Activated B cell treated with CpG ODN at 0.5 μM for 24 hours (primary cell): ENCODE results near the gene NANP. TPM values are rescaled to one million over a fixed set of nuclear protein-coding genes. Genes with fewer than 3 reads are reported as not detected.
A peak's percentile ranks its signal among the peaks of the same experiment; 100 is the strongest.
"Not testable (repeated sequence)": the region's sequence is repeated elsewhere in the genome, so short reads cannot be mapped to it uniquely, and the experiment has no call there.

Experiments used
- ATAC-seq: fragments of 200-7000 bp; cut with Tn5 transposase; one replicate; pipeline ENCODE4 v1.10.0; 2021; ENCODE audit warnings: low read depth, mild to moderate bottlenecking, moderate library complexity
- CTCF ChIA-PET: fragments of 350-600 bp; sonication (Branson Sonifier 250); formaldehyde crosslinking; loops from one replicate; lab custom pipeline; 2021; ENCODE audit warnings: antibody characterized with exemption; lab: Charles Lee
- POLR2A ChIA-PET: fragments of 350-600 bp; sonication (Branson Sonifier 250); formaldehyde crosslinking; loops from one replicate; lab custom pipeline; 2021; ENCODE audit warnings: antibody characterized with exemption; lab: Charles Lee
- DNase-seq: peaks from one replicate; pipeline ENCODE4 v3.0.0; 2022
- H3K27ac Mint-ChIP-seq: one replicate; pipeline ENCODE4 v1.8.0; 2020; ENCODE audit warnings: mixed read lengths
- H3K27me3 Mint-ChIP-seq: one replicate; pipeline ENCODE4 v1.8.0; 2021; ENCODE audit warnings: mixed read lengths
- H3K36me3 Mint-ChIP-seq: one replicate; pipeline ENCODE4 v1.8.0; 2021; ENCODE audit warnings: low read depth, mixed read lengths
- H3K4me1 Mint-ChIP-seq: one replicate; pipeline ENCODE4 v1.8.0; 2021; ENCODE audit warnings: mixed read lengths
- H3K4me3 Mint-ChIP-seq: one replicate; pipeline ENCODE4 v1.8.0; 2020; ENCODE audit warnings: mild to moderate bottlenecking, mixed read lengths
- H3K9me3 Mint-ChIP-seq: one replicate; pipeline ENCODE4 v1.8.0; 2020; ENCODE audit warnings: mixed read lengths
- intact Hi-C: fragments of 100-400 bp; cut with micrococcal nuclease; formaldehyde crosslinking; loops from one replicate; pipeline ENCODE4 v1.15.1; 2024
- total RNA-seq: library from RNA; stranded (reverse); gene quantifications from 2 replicates; pipeline ENCODE4 v1.2.3, GENCODE V29; 2022
- TF ChIP-seq, protein P1 (sequence below): fragments of 200-600 bp; IDR thresholded peaks from one replicate; pipeline ENCODE4 v1.8.0; 2022; ENCODE audit warnings: antibody characterized with exemption, mild to moderate bottlenecking

Gene NANP
- total RNA-seq, 1 donor from 2014 or later, result 2.7 TPM

DNA sequence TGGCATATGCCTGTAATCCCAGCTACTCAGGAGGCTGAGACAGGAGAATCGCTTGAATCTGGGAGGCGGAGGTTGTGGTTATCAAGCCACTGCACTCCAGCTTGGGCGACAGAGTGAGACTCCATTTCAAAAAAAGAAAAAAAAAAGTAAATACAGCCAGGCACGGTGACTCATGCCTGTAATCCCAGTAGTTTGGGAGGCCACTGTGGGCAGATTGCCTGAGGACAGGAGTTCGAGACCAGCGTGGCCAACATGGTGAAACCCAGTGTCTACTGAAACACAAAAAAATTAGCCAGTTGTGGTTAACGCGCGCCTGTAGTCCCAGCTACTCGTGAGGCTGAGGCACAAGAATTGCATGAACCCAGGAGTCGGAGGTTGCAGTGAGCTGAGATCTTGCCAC lies 36.9 kb downstream of the NANP start:
- no peaks in the 10 kb centered on the region for H3K9me3 Mint-ChIP-seq
- H3K4me3 Mint-ChIP-seq, result no peak overlapping the region
- H3K4me1 Mint-ChIP-seq, result peaks cover 4% of the 10 kb centered on the region
- no peaks in the 10 kb centered on the region for H3K36me3 Mint-ChIP-seq
- ATAC-seq (no peak), DNase-seq (no peak)
- peaks cover 23% of the 10 kb centered on the region for H3K27me3 Mint-ChIP-seq
- CTCF ChIA-PET, result no interaction called here
- POLR2A ChIA-PET, result no interaction called here
- no peak overlapping the region for H3K27ac Mint-ChIP-seq
- TF ChIP-seq, protein P1, sequence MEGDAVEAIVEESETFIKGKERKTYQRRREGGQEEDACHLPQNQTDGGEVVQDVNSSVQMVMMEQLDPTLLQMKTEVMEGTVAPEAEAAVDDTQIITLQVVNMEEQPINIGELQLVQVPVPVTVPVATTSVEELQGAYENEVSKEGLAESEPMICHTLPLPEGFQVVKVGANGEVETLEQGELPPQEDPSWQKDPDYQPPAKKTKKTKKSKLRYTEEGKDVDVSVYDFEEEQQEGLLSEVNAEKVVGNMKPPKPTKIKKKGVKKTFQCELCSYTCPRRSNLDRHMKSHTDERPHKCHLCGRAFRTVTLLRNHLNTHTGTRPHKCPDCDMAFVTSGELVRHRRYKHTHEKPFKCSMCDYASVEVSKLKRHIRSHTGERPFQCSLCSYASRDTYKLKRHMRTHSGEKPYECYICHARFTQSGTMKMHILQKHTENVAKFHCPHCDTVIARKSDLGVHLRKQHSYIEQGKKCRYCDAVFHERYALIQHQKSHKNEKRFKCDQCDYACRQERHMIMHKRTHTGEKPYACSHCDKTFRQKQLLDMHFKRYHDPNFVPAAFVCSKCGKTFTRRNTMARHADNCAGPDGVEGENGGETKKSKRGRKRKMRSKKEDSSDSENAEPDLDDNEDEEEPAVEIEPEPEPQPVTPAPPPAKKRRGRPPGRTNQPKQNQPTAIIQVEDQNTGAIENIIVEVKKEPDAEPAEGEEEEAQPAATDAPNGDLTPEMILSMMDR, result no peak
- intact Hi-C loops, result no loop called here

DNA sequence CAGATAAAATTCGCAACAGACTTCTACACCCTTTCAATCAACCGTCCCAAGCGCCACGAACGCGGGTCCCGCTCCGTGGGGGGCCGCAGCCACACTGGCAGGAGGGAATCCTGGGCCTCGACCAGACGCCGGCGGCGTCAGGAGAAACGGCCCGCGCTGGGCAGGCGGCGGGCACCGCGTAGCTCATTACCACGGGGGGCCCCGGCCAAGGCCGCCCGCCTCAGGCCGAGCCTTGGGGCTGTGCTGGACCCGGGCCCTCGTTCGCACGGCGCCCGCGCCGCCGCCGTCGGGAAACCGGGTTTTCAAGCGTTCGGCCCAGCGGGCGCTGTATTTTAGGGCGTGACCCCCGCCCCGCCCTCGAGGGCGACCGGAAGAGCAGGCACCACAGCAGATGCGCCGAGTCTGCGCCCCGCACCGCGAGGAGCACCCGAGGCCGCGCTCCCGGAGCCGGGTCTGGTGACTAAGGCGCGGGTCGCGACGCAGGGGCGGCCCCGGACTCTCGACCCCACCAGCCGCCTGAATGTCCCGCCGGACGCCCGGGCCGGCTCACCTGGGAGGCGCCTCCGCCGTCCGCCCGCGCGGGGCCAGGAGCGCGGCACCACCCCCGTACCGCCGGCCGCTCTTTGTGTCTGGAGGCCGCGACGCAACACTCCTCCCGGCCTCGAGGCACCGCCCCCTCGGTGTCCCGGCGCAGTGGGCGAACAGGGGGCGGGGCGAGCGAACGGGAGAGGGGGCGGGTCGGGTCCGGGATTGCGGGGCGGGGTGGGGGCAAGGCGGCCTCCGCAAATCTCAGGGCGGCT lies 38.7 kb downstream of the NANP start, which contains the start of gene NINL:
Gene NINL (minus strand): TSS at position 627 of the 800 bp plus-strand sequence. CDS start 58,944 bp downstream, outside the sequence.
- Mint-ChIP-seq H3K27ac (no peak within 1 kb of the TSS), H3K4me1 (peaks cover 4% of the 10 kb centered on the region), H3K36me3 (no peaks in the 10 kb centered on the region), H3K9me3 (no peaks in the 10 kb centered on the region), H3K27me3 (peaks cover 32% of the 10 kb centered on the region), H3K4me3 (peak within 1 kb of the TSS; percentile 61)
- TF ChIP-seq, protein P1, result no peak
- intact Hi-C loops, result loop anchor here (1.0 kb wide), 2 partner anchors 39 to 111 kb away; partner anchors contain the start of genes NANP and ZNF337
- ChIA-PET POLR2A (interaction anchor here (0.5 kb wide), 1 partner anchor 194 kb away, joined by 5 read pairs; the partner anchor contains the start of gene ABHD12), CTCF (no interaction called here)
- ATAC-seq (peak; percentile 79), DNase-seq (peak; percentile 38)

DNA sequence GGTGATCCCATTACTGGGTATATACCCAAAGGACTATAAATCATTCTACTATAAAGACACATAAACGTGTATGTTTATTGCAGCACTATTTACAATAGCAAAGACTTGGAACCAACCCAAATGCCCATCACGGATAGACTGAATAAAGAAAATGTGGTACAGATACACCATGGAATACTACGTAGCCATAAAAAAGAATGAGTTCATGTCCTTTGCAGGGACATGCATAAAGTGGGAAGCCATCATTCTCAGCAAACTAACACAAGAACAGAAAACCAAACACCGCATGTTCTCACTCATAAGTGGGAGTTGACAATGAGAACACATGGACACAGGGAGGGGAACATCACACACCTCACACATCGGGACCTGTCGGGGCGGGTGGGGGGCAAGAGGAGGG lies 40.2 kb downstream of the NANP start:
- H3K27ac Mint-ChIP-seq, result not testable (repeated sequence)

DNA sequence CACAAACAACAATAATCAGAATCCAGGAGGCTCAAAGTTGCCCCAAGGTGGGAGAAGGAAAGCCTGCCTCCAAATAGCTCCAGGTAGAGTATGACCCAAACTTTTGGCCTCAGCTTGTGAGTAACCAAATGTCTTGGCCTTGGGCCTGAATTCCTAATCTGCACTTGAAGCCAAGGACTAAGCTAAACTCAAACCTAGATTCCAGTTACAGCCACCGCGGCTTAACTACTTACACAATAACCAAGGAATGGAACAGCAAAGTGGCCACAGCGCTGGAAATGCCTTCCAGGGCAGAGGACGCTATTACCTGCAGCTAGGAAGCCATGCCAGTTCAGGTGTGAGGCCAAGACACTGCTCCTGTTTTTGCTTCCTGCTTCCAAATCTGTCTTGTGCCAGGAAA lies 43.1 kb downstream of the NANP start:
- H3K9me3 Mint-ChIP-seq, result no peaks in the 10 kb centered on the region
- no peak for ATAC-seq
- TF ChIP-seq, protein P1, result no peak
- CTCF ChIA-PET, result no interaction called here
- H3K36me3 Mint-ChIP-seq, result no peaks in the 10 kb centered on the region
- intact Hi-C loops, result no loop called here
- H3K4me1 Mint-ChIP-seq, result peaks cover 4% of the 10 kb centered on the region
- H3K4me3 Mint-ChIP-seq, result no peak overlapping the region
- H3K27ac Mint-ChIP-seq, result no peak overlapping the region
- peaks cover 32% of the 10 kb centered on the region for H3K27me3 Mint-ChIP-seq
- DNase-seq, result no peak
- POLR2A ChIA-PET, result no interaction called here

More for the DNA sequence above, 40.2 kb downstream of the NANP start:
- H3K4me1 Mint-ChIP-seq, DNase-seq, POLR2A ChIA-PET, H3K36me3 Mint-ChIP-seq, ATAC-seq, intact Hi-C loops, H3K9me3 Mint-ChIP-seq, CTCF ChIA-PET: not testable (repeated sequence)
- Mint-ChIP-seq H3K4me3 (peak overlapping the region; percentile 9), H3K27me3 (peaks cover 32% of the 10 kb centered on the region)

DNA sequence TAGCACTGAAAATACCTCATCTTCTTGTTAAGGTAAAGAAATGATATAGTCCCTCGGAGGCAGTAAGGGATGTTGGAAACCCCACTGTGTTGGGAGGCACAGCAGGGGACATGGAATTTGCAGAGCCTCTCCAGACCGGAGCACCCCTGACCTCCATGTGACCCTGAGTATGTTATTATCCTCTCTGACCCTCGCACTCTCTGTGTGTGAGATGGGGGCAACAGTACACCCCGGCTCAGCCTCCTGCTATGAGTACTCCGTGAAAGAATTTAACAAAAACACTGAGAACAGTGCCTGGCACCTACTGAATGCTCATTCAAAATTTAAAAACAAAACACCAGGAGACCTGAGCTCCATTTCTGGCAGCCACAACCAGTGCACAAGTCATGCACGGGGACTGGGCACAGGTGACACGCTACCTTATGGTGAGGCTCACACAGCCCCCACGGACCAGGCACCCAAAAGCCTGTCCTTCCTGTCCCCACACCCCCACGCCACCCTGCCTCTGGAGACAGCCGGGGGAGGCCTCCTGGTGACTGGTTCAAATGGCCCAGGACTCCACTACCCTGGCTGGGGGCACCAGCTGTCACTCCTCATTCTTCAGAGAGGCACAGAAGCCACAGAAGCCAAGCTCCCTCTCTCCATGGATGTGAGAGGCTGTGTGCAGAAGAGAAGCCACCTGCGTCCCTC lies 44.6 kb downstream of the NANP start:
- CTCF ChIA-PET, result no interaction called here

More for the DNA sequence above, 44.6 kb downstream of the NANP start:
- POLR2A ChIA-PET, result no interaction called here
- Mint-ChIP-seq H3K4me1 (no peaks in the 10 kb centered on the region), H3K9me3 (no peaks in the 10 kb centered on the region), H3K36me3 (no peaks in the 10 kb centered on the region), H3K27me3 (peaks cover 28% of the 10 kb centered on the region), H3K4me3 (no peak overlapping the region), H3K27ac (no peak overlapping the region)
- no peak for ATAC-seq
- TF ChIP-seq, protein P1, result no peak
- DNase-seq, result no peak
- intact Hi-C loops, result no loop called here
